PC-3 (cell line): Measurements from ENCODE around the gene SRPK3. TPM values are rescaled to one million over a fixed set of nuclear protein-coding genes. Genes with fewer than 3 reads are reported as not detected.

Source experiments
- ATAC-seq: fragments of 200-7000 bp; cut with Tn5 transposase; 2 replicates; pipeline ENCODE4 v1.9.1; 2020; ENCODE audit warnings: mild to moderate bottlenecking, moderate library complexity
- BruUV-seq: library from RNA; stranded (reverse); fragments of 400-500 nt; replicated peaks from 2 replicates; lab custom pipeline; 2021; lab: Mats Ljungman, UMichigan
- CTCF ChIA-PET: fragments of 300-600 bp; sonication (Branson Sonifier 250); formaldehyde crosslinking; loops from one replicate; lab custom pipeline; 2022; ENCODE audit warnings: antibody characterized with exemption; lab: Charles Lee
- POLR2A ChIA-PET: fragments of 300-600 bp; sonication (Branson Sonifier 250); formaldehyde crosslinking; loops from one replicate; lab custom pipeline; 2022; ENCODE audit warnings: antibody characterized with exemption; ENCODE audit not compliant: unreplicated experiment; lab: Charles Lee
- DNase-seq: peaks from one replicate; pipeline ENCODE4 v3.0.0-alpha.2; 2015
- H2AFZ ChIP-seq: fragments of 300-600 bp; sonication (generic); 2 replicates; pipeline ENCODE4 v1.6.0; 2016; ENCODE audit warnings: antibody characterized with exemption, low read length
- H3F3A ChIP-seq: fragments of 300-600 bp; sonication (generic); one replicate; pipeline ENCODE4 v1.6.0; 2017; ENCODE audit warnings: antibody characterized with exemption, low read length, control low read depth, mild to moderate bottlenecking; ENCODE audit not compliant: unreplicated experiment
- H3K27ac ChIP-seq: fragments of 300-600 bp; sonication (generic); 2 replicates; pipeline ENCODE4 v1.5.1; 2016; ENCODE audit warnings: mild to moderate bottlenecking, low read length
- H3K27me3 ChIP-seq: fragments of 300-600 bp; sonication (generic); 2 replicates; pipeline ENCODE4 v1.6.1; 2016; ENCODE audit warnings: low read length, mixed read lengths
- H3K36me3 ChIP-seq: fragments of 300-600 bp; sonication (generic); 2 replicates; pipeline ENCODE4 v1.6.1; 2016; ENCODE audit warnings: low read depth, mixed run types, low read length, mixed read lengths
- H3K4me1 ChIP-seq: fragments of 300-600 bp; sonication (generic); 2 replicates; pipeline ENCODE4 v1.5.1; 2016; ENCODE audit warnings: low read length; ENCODE audit not compliant: insufficient read depth
- H3K4me2 ChIP-seq: fragments of 300-600 bp; sonication (generic); 2 replicates; pipeline ENCODE4 v1.6.0; 2016; ENCODE audit warnings: low read length
- H3K4me3 ChIP-seq: fragments of 300-600 bp; sonication (generic); 2 replicates; pipeline ENCODE4 v1.5.1; 2016; ENCODE audit warnings: mild to moderate bottlenecking, low read length, mixed read lengths
- H3K79me2 ChIP-seq: fragments of 300-600 bp; sonication (generic); 2 replicates; pipeline ENCODE4 v1.6.1; 2017; ENCODE audit warnings: low read length, mixed read lengths
- H3K9ac ChIP-seq: fragments of 300-600 bp; sonication (generic); 2 replicates; pipeline ENCODE4 v1.6.0; 2016; ENCODE audit warnings: mild to moderate bottlenecking, low read length
- H3K9me2 ChIP-seq: fragments of 300-600 bp; sonication (generic); replicated peaks from 2 replicates; pipeline ENCODE4 v1.6.1; 2016; ENCODE audit warnings: mixed run types, low read length, mixed read lengths
- H3K9me3 ChIP-seq: fragments of 300-600 bp; sonication (generic); 2 replicates; pipeline ENCODE4 v1.6.1; 2016; ENCODE audit warnings: low read length, mixed read lengths
- H4K20me1 ChIP-seq: fragments of 300-600 bp; sonication (generic); 2 replicates; pipeline ENCODE4 v1.6.1; 2016; ENCODE audit warnings: low read length, mixed read lengths
- EZH2 ChIP-seq: fragments of 300-600 bp; sonication (generic); IDR thresholded peaks from one replicate; pipeline ENCODE4 v1.6.1; 2017; ENCODE audit warnings: antibody characterized with exemption, mild to moderate bottlenecking, low read length; ENCODE audit not compliant: unreplicated experiment
- EZH2phosphoT487 ChIP-seq: fragments of 300-600 bp; sonication (generic); IDR thresholded peaks from 2 replicates; pipeline ENCODE4 v1.6.1; 2018; ENCODE audit warnings: mild to moderate bottlenecking, antibody characterized with exemption, low read length, borderline replicate concordance
- intact Hi-C: fragments of 100-400 bp; cut with micrococcal nuclease; formaldehyde crosslinking; loops from 2 replicates; pipeline ENCODE4 v1.9.0; 2023
- total RNA-seq: library from RNA; depleted of rRNA; stranded (reverse); fragments of >200 nt; gene quantifications from 2 replicates; pipeline ENCODE4 v1.2.3, GENCODE V29; 2014
- TF ChIP-seq, protein P1 (sequence below): fragments of 300-600 bp; sonication (generic); conservative IDR thresholded peaks from 2 replicates; pipeline ENCODE4 v1.5.1; 2017; ENCODE audit warnings: antibody characterized with exemption, low read depth, mild to moderate bottlenecking, low read length

The SRPK3 gene
- total RNA-seq, 1 experiment from 2014 or later: 1.5 TPM

DNA sequence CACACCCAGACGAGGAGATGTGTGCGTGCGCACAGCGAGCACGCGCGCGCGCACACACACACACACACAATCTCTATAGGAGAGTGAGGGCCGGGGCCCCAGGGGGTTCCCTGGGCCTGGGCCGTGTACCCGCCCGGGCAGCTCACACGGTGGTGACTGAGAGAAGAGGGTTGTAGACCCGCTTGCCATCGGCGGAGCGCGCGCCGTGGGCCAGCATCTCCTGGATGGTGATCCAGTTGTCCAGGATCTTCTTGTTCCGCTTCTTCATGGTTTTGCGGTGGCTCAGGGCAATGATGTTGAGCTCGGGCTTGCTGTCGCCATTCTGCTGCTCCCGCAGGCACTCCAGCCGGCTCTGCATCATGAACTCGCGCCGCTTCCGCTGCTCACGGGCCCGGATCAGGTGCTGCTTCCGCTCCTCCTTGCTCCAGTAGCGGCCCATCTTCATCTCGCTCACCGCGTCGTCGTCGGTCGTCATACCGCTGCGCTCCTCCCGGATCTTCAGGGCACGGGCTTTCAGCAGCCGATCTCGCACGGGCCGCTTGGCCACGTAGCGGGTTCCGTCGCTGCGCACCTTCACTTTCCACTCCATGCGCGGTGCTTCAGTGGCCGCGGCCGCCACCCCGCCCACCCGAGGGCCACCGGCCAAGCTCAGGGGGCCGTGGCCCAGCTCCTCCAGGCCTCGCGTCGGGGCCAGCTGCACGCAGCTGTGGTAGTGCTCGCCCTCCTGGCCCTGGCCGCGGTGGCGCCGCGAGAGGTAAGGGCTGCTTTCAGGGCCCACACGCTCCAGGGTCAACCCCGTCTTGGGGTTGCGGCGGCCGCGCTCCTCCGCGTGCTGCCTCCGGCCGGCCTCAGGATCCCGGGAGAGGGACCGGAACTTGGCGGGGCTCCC lies 22.6 kb downstream of the SRPK3 start:
- H3F3A ChIP-seq: no peaks in the 10 kb centered on the region
- CTCF ChIA-PET: no interaction called here
- intact Hi-C loops: no loop called here
- POLR2A ChIA-PET: no interaction called here
- no peak overlapping the region for H3K4me2 ChIP-seq
- TF ChIP-seq EZH2phosphoT487 (no peak), EZH2 (no peak)
- TF ChIP-seq, protein P1, sequence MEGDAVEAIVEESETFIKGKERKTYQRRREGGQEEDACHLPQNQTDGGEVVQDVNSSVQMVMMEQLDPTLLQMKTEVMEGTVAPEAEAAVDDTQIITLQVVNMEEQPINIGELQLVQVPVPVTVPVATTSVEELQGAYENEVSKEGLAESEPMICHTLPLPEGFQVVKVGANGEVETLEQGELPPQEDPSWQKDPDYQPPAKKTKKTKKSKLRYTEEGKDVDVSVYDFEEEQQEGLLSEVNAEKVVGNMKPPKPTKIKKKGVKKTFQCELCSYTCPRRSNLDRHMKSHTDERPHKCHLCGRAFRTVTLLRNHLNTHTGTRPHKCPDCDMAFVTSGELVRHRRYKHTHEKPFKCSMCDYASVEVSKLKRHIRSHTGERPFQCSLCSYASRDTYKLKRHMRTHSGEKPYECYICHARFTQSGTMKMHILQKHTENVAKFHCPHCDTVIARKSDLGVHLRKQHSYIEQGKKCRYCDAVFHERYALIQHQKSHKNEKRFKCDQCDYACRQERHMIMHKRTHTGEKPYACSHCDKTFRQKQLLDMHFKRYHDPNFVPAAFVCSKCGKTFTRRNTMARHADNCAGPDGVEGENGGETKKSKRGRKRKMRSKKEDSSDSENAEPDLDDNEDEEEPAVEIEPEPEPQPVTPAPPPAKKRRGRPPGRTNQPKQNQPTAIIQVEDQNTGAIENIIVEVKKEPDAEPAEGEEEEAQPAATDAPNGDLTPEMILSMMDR: no peak
- no peak overlapping the region for H3K4me3 ChIP-seq
- no peaks in the 10 kb centered on the region for H3K79me2 ChIP-seq
- no peak overlapping the region for H3K9ac ChIP-seq
- ATAC-seq (no peak), DNase-seq (no peak)
- H3K27me3 ChIP-seq: no peaks in the 10 kb centered on the region
- no peaks in the 10 kb centered on the region for H3K4me1 ChIP-seq
- no peak overlapping the region for H3K27ac ChIP-seq
- H3K9me2 ChIP-seq: no peaks in the 10 kb centered on the region
- H3K9me3 ChIP-seq: no peaks in the 10 kb centered on the region
- no TSS peak for BruUV-seq
- H3K36me3 ChIP-seq: no peaks in the 10 kb centered on the region
- H2AFZ ChIP-seq: no peak overlapping the region
- H4K20me1 ChIP-seq: no peaks in the 10 kb centered on the region

DNA sequence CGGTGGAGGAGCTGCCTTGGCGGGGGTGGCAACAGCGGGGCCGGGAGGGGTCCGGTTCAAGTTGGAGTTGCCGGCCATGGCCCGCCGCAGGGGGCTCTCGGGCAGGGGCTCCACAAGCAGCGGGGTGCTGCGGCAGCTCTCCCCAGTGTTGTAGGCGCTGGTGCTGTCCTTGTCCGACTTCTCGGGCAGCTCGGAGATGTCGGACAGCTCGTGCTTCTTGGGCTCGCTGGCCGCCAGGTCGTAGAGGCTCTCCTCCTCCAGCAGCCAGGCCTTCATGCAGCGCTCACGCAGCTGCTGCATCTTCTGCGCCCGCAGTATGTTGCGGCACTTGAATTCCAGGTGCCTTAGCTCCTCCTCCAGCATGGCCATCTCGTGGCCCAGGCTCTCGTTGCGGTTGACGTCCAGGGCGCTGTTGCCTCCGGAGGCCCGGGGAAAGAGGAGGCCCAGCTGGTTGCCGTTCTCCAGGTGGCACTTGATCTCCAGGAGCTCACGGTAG lies 23.3 kb downstream of the SRPK3 start:
- Histone ChIP-seq H3K27ac (no peak overlapping the region), H3K27me3 (no peaks in the 10 kb centered on the region), H2AFZ (no peak overlapping the region), H4K20me1 (no peaks in the 10 kb centered on the region), H3F3A (no peaks in the 10 kb centered on the region), H3K4me3 (no peak overlapping the region), H3K9me3 (no peaks in the 10 kb centered on the region), H3K36me3 (no peaks in the 10 kb centered on the region), H3K9ac (no peak overlapping the region), H3K9me2 (no peaks in the 10 kb centered on the region), H3K4me2 (no peak overlapping the region), H3K79me2 (no peaks in the 10 kb centered on the region), H3K4me1 (no peaks in the 10 kb centered on the region)
- POLR2A ChIA-PET: no interaction called here
- ATAC-seq (no peak), DNase-seq (no peak)
- CTCF ChIA-PET: no interaction called here
- intact Hi-C loops: no loop called here
- no TSS peak for BruUV-seq
- TF ChIP-seq EZH2phosphoT487 (no peak), EZH2 (no peak)
- TF ChIP-seq, protein P1: no peak

GRCh38 chrX:153804621-153805020 lies 23.8 kb downstream of the SRPK3 start:
- TF ChIP-seq, protein P1: no peak
- Histone ChIP-seq H3K27me3 (no peaks in the 10 kb centered on the region), H3K79me2 (no peaks in the 10 kb centered on the region), H2AFZ (no peak overlapping the region), H3K36me3 (no peaks in the 10 kb centered on the region), H3K4me3 (no peak overlapping the region), H3K4me1 (no peaks in the 10 kb centered on the region), H3K4me2 (no peak overlapping the region), H3K9me3 (no peaks in the 10 kb centered on the region), H4K20me1 (no peaks in the 10 kb centered on the region), H3K9ac (no peak overlapping the region), H3K27ac (no peak overlapping the region), H3K9me2 (no peaks in the 10 kb centered on the region), H3F3A (no peaks in the 10 kb centered on the region)
- no peak for ATAC-seq
- intact Hi-C loops: no loop called here
- CTCF ChIA-PET: no interaction called here
- POLR2A ChIA-PET: no interaction called here
- DNase-seq: no peak
- no TSS peak for BruUV-seq
